ENCODE data around the gene G6PC1.
"Not testable (repeated sequence)": the region's sequence is repeated elsewhere in the genome, so short reads cannot be mapped to it uniquely, and the experiment has no call there.

The G6PC1 gene

GRCh38 chr17:42900460-42901331, at the start of gene G6PC1:
Gene G6PC1 (plus strand): TSS chr17:42900799. CDS start chr17:42900877, 78 bp downstream.
- no peak for DNase-seq

- no peak for DNase-seq
Observed at GRCh38 chr17:42850954-42851353, 49.6 kb upstream of the G6PC1 start, which contains the start of gene AOC3. Gene AOC3 (plus strand): TSS chr17:42851199. CDS start chr17:42851344, 145 bp downstream.

- DNase-seq, result not testable (repeated sequence)
Observed at GRCh38 chr17:42851371-42852240, 49.0 kb upstream of the G6PC1 start.

- no peak for DNase-seq
Observed at GRCh38 chr17:42852351-42852750, 48.2 kb upstream of the G6PC1 start.

GRCh38 chr17:42853004-42853403, 47.6 kb upstream of the G6PC1 start:
- DNase-seq, result no peak

GRCh38 chr17:42853597-42853967, 47.0 kb upstream of the G6PC1 start:
- no peak for DNase-seq

GRCh38 chr17:42853968-42854790, 46.4 kb upstream of the G6PC1 start:
- no peak for DNase-seq

- DNase-seq, result no peak
Observed at GRCh38 chr17:42855048-42855596, 45.5 kb upstream of the G6PC1 start.

GRCh38 chr17:42856093-42856492, 44.5 kb upstream of the G6PC1 start:
- not testable (repeated sequence) for DNase-seq

GRCh38 chr17:42856516-42856915, 44.1 kb upstream of the G6PC1 start:
- not testable (repeated sequence) for DNase-seq

- no peak for DNase-seq
Observed at GRCh38 chr17:42857389-42857788, 43.2 kb upstream of the G6PC1 start.

GRCh38 chr17:42865638-42866094, 34.9 kb upstream of the G6PC1 start:
- DNase-seq, result no peak

GRCh38 chr17:42866216-42866615, 34.4 kb upstream of the G6PC1 start:
- DNase-seq, result no peak

GRCh38 chr17:42866631-42867575, 33.7 kb upstream of the G6PC1 start:
- no peak for DNase-seq

GRCh38 chr17:42867694-42868261, 32.8 kb upstream of the G6PC1 start:
- DNase-seq, result not testable (repeated sequence)

- no peak for DNase-seq
Observed at GRCh38 chr17:42868338-42868737, 32.3 kb upstream of the G6PC1 start.

- no peak for DNase-seq
Observed at GRCh38 chr17:42871647-42872046, 29.0 kb upstream of the G6PC1 start.

- DNase-seq, result no peak
Observed at GRCh38 chr17:42872251-42872965, 28.2 kb upstream of the G6PC1 start.

GRCh38 chr17:42873315-42873714, 27.3 kb upstream of the G6PC1 start:
- no peak for DNase-seq

All from activated naive CD4-positive, alpha-beta T cell (primary cell).